NT2/D1 (cell line): ENCODE results near the gene ERCC3.

Experiments used
- SUZ12 ChIP-seq: IDR thresholded peaks from 2 replicates; pipeline ENCODE4 v1.6.1; 2011; ENCODE audit not compliant: insufficient read length, insufficient read depth; ENCODE audit errors: extremely low read depth
- YY1 ChIP-seq: IDR thresholded peaks from 2 replicates; pipeline ENCODE4 v1.6.1; 2011; ENCODE audit not compliant: insufficient read length, insufficient read depth

GRCh38 chr2:127275789-127276188 is 18.2 kb downstream of the ERCC3 start:
- TF ChIP-seq YY1 = no peak
- no peak for TF ChIP-seq SUZ12
